GM19238 (cell line): Measurements from ENCODE around the gene KCNJ18.
"Not testable (repeated sequence)": the region's sequence is repeated elsewhere in the genome, so short reads cannot be mapped to it uniquely, and the experiment has no call there.

Experiments
- DNase-seq: peaks from one replicate; pipeline ENCODE4 v3.0.0; 2011; ENCODE audit warnings: low spot score; ENCODE audit not compliant: insufficient read length

KCNJ18 gene

GRCh38 chr17:21724216-21725006 is 32.1 kb downstream of the KCNJ18 start:
- not testable (repeated sequence) for DNase-seq

- not testable (repeated sequence) for DNase-seq
These were observed 38.8 kb downstream of the KCNJ18 start for GRCh38 chr17:21731076-21731475.

GRCh38 chr17:21733931-21734330 is 41.6 kb downstream of the KCNJ18 start:
- DNase-seq = not testable (repeated sequence)

GRCh38 chr17:21735814-21736213 is 43.5 kb downstream of the KCNJ18 start:
- not testable (repeated sequence) for DNase-seq

- DNase-seq = not testable (repeated sequence)
These were observed 44.8 kb downstream of the KCNJ18 start for GRCh38 chr17:21737015-21737580.

- not testable (repeated sequence) for DNase-seq
These were observed 45.9 kb downstream of the KCNJ18 start for GRCh38 chr17:21738241-21738640.

GRCh38 chr17:21738877-21739474 is 46.7 kb downstream of the KCNJ18 start:
- DNase-seq = not testable (repeated sequence)

GRCh38 chr17:21739485-21739884 is 47.2 kb downstream of the KCNJ18 start:
- DNase-seq = not testable (repeated sequence)

GRCh38 chr17:21740836-21741235 is 48.5 kb downstream of the KCNJ18 start:
- not testable (repeated sequence) for DNase-seq

- DNase-seq = not testable (repeated sequence)
These were observed 49.2 kb downstream of the KCNJ18 start for GRCh38 chr17:21741520-21741919.

GRCh38 chr17:21742326-21742725 is 50.0 kb downstream of the KCNJ18 start:
- DNase-seq = no peak

GRCh38 chr17:21744151-21744550 is 51.8 kb downstream of the KCNJ18 start:
- not testable (repeated sequence) for DNase-seq

- DNase-seq = not testable (repeated sequence)
These were observed 52.3 kb downstream of the KCNJ18 start for GRCh38 chr17:21744621-21745020.

- DNase-seq = not testable (repeated sequence)
These were observed 53.2 kb downstream of the KCNJ18 start for GRCh38 chr17:21745385-21746054.

- not testable (repeated sequence) for DNase-seq
These were observed 54.1 kb downstream of the KCNJ18 start for GRCh38 chr17:21746415-21746814.

GRCh38 chr17:21747195-21747915 is 55.0 kb downstream of the KCNJ18 start:
- not testable (repeated sequence) for DNase-seq

GRCh38 chr17:21748686-21749085 is 56.4 kb downstream of the KCNJ18 start:
- not testable (repeated sequence) for DNase-seq

- not testable (repeated sequence) for DNase-seq
These were observed 57.6 kb downstream of the KCNJ18 start for GRCh38 chr17:21749696-21750531.

- not testable (repeated sequence) for DNase-seq
These were observed 58.8 kb downstream of the KCNJ18 start for GRCh38 chr17:21751111-21751510.
